ENCODE results near the gene ARMCX2.

ARMCX2 gene

DNA sequence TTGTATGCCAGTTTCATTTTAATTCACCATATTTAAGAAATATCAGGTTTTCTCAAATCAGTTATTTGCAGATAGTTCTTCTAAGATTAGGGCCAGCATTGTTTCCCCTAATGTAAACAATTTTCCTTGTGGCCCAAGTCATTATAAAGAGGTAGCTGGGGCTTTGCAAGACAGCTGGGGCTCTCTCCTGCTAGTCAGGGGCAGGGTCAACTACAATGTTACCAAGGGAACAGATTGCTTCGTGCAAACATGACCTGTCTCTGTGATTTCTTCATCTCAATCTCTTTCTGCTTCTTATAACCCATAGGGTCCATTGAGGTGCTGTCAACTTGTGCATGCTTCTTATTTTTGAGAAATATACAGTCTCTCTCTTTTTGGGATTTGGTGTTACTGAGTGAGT, 53.9 kb downstream of the ARMCX2 start:
- no peak overlapping the region for H3K4me3 ChIP-seq (ENCODE audit: control insufficient read depth, low read depth, low read length)
- no peak for DNase-seq (ENCODE audit: low read depth)
- TF ChIP-seq, protein P1, sequence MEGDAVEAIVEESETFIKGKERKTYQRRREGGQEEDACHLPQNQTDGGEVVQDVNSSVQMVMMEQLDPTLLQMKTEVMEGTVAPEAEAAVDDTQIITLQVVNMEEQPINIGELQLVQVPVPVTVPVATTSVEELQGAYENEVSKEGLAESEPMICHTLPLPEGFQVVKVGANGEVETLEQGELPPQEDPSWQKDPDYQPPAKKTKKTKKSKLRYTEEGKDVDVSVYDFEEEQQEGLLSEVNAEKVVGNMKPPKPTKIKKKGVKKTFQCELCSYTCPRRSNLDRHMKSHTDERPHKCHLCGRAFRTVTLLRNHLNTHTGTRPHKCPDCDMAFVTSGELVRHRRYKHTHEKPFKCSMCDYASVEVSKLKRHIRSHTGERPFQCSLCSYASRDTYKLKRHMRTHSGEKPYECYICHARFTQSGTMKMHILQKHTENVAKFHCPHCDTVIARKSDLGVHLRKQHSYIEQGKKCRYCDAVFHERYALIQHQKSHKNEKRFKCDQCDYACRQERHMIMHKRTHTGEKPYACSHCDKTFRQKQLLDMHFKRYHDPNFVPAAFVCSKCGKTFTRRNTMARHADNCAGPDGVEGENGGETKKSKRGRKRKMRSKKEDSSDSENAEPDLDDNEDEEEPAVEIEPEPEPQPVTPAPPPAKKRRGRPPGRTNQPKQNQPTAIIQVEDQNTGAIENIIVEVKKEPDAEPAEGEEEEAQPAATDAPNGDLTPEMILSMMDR (conservative IDR thresholded peaks at IDR 0.05; ENCODE audit: control insufficient read depth, insufficient read depth, low read depth, low read length), result no peak
